HCT116 (cell line): Measurements from ENCODE around the gene SNX9. TPM values are rescaled to one million over a fixed set of nuclear protein-coding genes. Genes with fewer than 3 reads are reported as not detected.
"Not testable (repeated sequence)": the region's sequence is repeated elsewhere in the genome, so short reads cannot be mapped to it uniquely, and the experiment has no call there.

Experiments
- ATAC-seq: fragments of 200-7000 bp; cut with Tn5 transposase; 2 replicates; pipeline ENCODE4 v1.9.1; 2020; ENCODE audit warnings: mild to moderate bottlenecking, moderate library complexity
- BruUV-seq: library from RNA; stranded (reverse); fragments of 400-500 nt; replicated peaks from 2 replicates; lab custom pipeline; 2021; lab: Mats Ljungman, UMichigan
- CTCF ChIA-PET: fragments of 300-600 bp; sonication (Branson Sonifier 250); formaldehyde crosslinking; loops from one replicate; lab custom pipeline; 2021; ENCODE audit warnings: antibody characterized with exemption; lab: Charles Lee
- POLR2A ChIA-PET: fragments of 300-600, 350-600 bp; sonication (Branson Sonifier 250); formaldehyde crosslinking; loops from one replicate; lab custom pipeline; 2021; ENCODE audit warnings: antibody characterized with exemption; lab: Charles Lee
- RAD21 ChIA-PET, 2 experiments: fragments of 300-600 bp; sonication (Branson Sonifier 250); formaldehyde crosslinking; loops; one replicate each; lab custom pipeline; 2023; ENCODE audit warnings: low total read pairs in 2 of 2; ENCODE audit not compliant: uncharacterized antibody in 2 of 2, unreplicated experiment in 2 of 2, low non-redundant PET in 1 of 2; lab: Charles Lee
- DNase-seq: peaks from one replicate; pipeline ENCODE4 v3.0.0-alpha.2; 2010; ENCODE audit warnings: low read depth, low spot score
- H2AFZ ChIP-seq: fragments of 200-600 bp; shearing (Covaris generic), sonication (generic); 2 replicates; pipeline ENCODE4 v1.6.1; 2017; ENCODE audit warnings: low read depth, mixed run types, mixed read lengths, antibody characterized with exemption, low read length; ENCODE audit not compliant: poor library complexity, severe bottlenecking
- H3K27ac ChIP-seq: 2 replicates; pipeline ENCODE4 v1.5.1; 2012; ENCODE audit warnings: low read depth, low read length
- H3K27me3 ChIP-seq: fragments of 200-600 bp; sonication (generic); 2 replicates; pipeline ENCODE4 v1.6.1; 2016; ENCODE audit warnings: mixed run types, low read length, mixed read lengths; ENCODE audit not compliant: insufficient read depth
- H3K36me3 ChIP-seq, 2 experiments: fragments of 200-500 bp in 1 of 2; fragments of 200-600 bp in 1 of 2; sonication (Bioruptor generic) in 1 of 2; sonication (generic) in 1 of 2; 2 replicates each; pipeline versions ENCODE4 v1.5.1 to v1.6.1; 2014 to 2016; ENCODE audit warnings: low read length in 2 of 2, inconsistent platforms in 1 of 2, mixed read lengths in 1 of 2, mixed run types in 1 of 2; ENCODE audit not compliant: insufficient read depth in 2 of 2, control insufficient read depth in 1 of 2
- H3K4me1 ChIP-seq, 2 experiments: fragments of 200-600 bp in 1 of 2; sonication (generic) in 1 of 2; 2 replicates each; pipeline versions ENCODE4 v1.5.1 to v1.6.1; 2012 to 2017; ENCODE audit warnings: low read length in 2 of 2, inconsistent platforms in 1 of 2, mild to moderate bottlenecking in 1 of 2, mixed read lengths in 1 of 2, mixed run types in 1 of 2, moderate library complexity in 1 of 2; ENCODE audit not compliant: insufficient read depth in 2 of 2, control insufficient read depth in 1 of 2
- H3K4me2 ChIP-seq: fragments of 200-600 bp; sonication (generic); 2 replicates; pipeline ENCODE4 v1.6.1; 2017; ENCODE audit warnings: mixed run types, low read length, mixed read lengths
- H3K4me3 ChIP-seq, 2 experiments: fragments of 200-600 bp in 1 of 2; sonication (generic) in 1 of 2; replicated peaks in 1 of 2; 2 replicates each; pipeline ENCODE4 v1.5.1; 2011 to 2016; ENCODE audit warnings: low read length in 2 of 2, control low read depth in 1 of 2, low read depth in 1 of 2, mild to moderate bottlenecking in 1 of 2, mixed read lengths in 1 of 2, mixed run types in 1 of 2
- H3K79me2 ChIP-seq: fragments of 200-600 bp; sonication (generic); 2 replicates; pipeline ENCODE4 v1.6.1; 2017; ENCODE audit warnings: mild to moderate bottlenecking, mixed run types, low read length, moderate library complexity, mixed read lengths; ENCODE audit not compliant: insufficient read depth
- H3K9ac ChIP-seq: fragments of 200-600 bp; sonication (generic); 2 replicates; pipeline ENCODE4 v1.6.1; 2016; ENCODE audit warnings: low read length, mixed read lengths
- H3K9me2 ChIP-seq: fragments of 200-600 bp; sonication (generic), shearing (Covaris generic); 2 replicates; pipeline ENCODE4 v1.6.1; 2017; ENCODE audit warnings: mixed run types, mild to moderate bottlenecking, moderate library complexity; ENCODE audit not compliant: insufficient read depth
- H3K9me3 ChIP-seq, 2 experiments: fragments of 200-500 bp in 1 of 2; fragments of 200-600 bp in 1 of 2; sonication (Bioruptor generic) in 1 of 2; sonication (generic) in 1 of 2; 2 replicates each; pipeline ENCODE4 v1.6.1; 2014 to 2017; ENCODE audit warnings: low read length in 2 of 2, mixed read lengths in 2 of 2, inconsistent platforms in 1 of 2, low read depth in 1 of 2, mild to moderate bottlenecking in 1 of 2, mixed run types in 1 of 2, moderate library complexity in 1 of 2; ENCODE audit not compliant: control insufficient read depth in 1 of 2, insufficient read depth in 1 of 2
- H4K20me1 ChIP-seq: fragments of 200-600 bp; sonication (generic), shearing (Covaris generic); 2 replicates; pipeline ENCODE4 v1.6.1; 2017; ENCODE audit warnings: mixed run types, mild to moderate bottlenecking, moderate library complexity; ENCODE audit not compliant: insufficient read depth
- EGR1 ChIP-seq: IDR thresholded peaks from 2 replicates; pipeline ENCODE4 v1.6.1; 2012; ENCODE audit warnings: low read depth
- EZH2phosphoT487 ChIP-seq: fragments of 200-600 bp; IDR thresholded peaks from 2 replicates; pipeline ENCODE4 v1.6.1; 2018; ENCODE audit warnings: antibody characterized with exemption, borderline replicate concordance
- FOSL1 ChIP-seq: IDR thresholded peaks from 2 replicates; pipeline ENCODE4 v1.6.1; 2012; ENCODE audit warnings: low read depth
- JUND ChIP-seq: IDR thresholded peaks from 2 replicates; pipeline ENCODE4 v1.6.1; 2012
- POLR2A ChIP-seq: IDR thresholded peaks from 2 replicates; pipeline ENCODE4 v1.7.0; 2011; ENCODE audit warnings: borderline replicate concordance; ENCODE audit not compliant: insufficient read depth, insufficient read length; ENCODE audit errors: extremely low read depth
- POLR2AphosphoS5 ChIP-seq: IDR thresholded peaks from 2 replicates; pipeline ENCODE4 v1.6.1; 2011; ENCODE audit warnings: mild to moderate bottlenecking, low read depth, low read length, moderate library complexity
- RAD21 ChIP-seq: IDR thresholded peaks from 2 replicates; pipeline ENCODE4 v1.6.1; 2012; ENCODE audit warnings: low read depth, mild to moderate bottlenecking
- SIN3A ChIP-seq: IDR thresholded peaks from 2 replicates; pipeline ENCODE4 v1.6.1; 2012; ENCODE audit warnings: low read depth
- SP1 ChIP-seq: IDR thresholded peaks from 2 replicates; pipeline ENCODE4 v1.6.1; 2012; ENCODE audit warnings: low read depth
- TCF7L2 ChIP-seq: IDR thresholded peaks from 2 replicates; pipeline ENCODE4 v1.7.0; 2011; ENCODE audit warnings: borderline replicate concordance, inconsistent platforms; ENCODE audit not compliant: insufficient read depth, insufficient read length; ENCODE audit errors: extremely low read depth
- ZFX ChIP-seq: fragments of 450-650 bp; IDR thresholded peaks from 2 replicates; pipeline ENCODE4 v1.6.1; 2017
- intact Hi-C: fragments of 100-400 bp; cut with micrococcal nuclease; formaldehyde crosslinking; loops from 2 replicates; pipeline ENCODE4 v1.10.0; 2022
- total RNA-seq: library from RNA; stranded (reverse); gene quantifications from one replicate; pipeline ENCODE4 v1.2.1, GENCODE V29; 2021; ENCODE audit not compliant: unreplicated experiment

The SNX9 gene
- total RNA-seq, 1 experiment from 2014 or later = 42.5 TPM

DNA sequence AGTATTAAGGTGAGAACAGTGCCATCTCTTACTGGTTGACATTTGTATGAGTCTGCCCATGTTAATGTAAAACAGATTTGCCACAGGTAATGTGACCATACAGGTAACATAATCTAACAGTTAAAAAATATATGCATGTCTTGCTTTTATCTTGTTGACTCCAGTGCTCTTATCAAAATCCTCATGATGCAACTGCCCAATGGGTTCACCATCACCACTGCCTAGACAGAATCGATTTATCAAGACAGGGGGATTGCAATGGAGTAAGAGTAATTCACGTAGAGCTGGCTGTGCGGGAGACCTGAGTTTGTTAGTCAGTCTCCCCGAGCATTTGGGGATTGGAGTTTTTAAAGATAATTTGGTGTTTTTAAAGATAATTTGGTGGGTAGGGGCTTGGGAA is 19.2 kb downstream of the SNX9 start:
- no peak overlapping the region for H3K9ac ChIP-seq
- peak overlapping the region; percentile 76; the same call in 1 of the 2 replicates for H3K4me2 ChIP-seq
- peaks cover 95% of the 10 kb centered on the region for H3K79me2 ChIP-seq
- H3K27ac ChIP-seq = no peak overlapping the region; the same call in 1 of the 2 replicates
- no peak for ATAC-seq
- RAD21 ChIA-PET = no interaction called here
- no peak overlapping the region for H2AFZ ChIP-seq
- CTCF ChIA-PET = no interaction called here
- H3K27me3 ChIP-seq = no peaks in the 10 kb centered on the region
- H3K9me2 ChIP-seq = no peaks in the 10 kb centered on the region
- no peak overlapping the region for H3K4me3 ChIP-seq
- no peaks in the 10 kb centered on the region for H4K20me1 ChIP-seq
- peaks cover 45 to 75% of the 10 kb centered on the region in 2 experiments for H3K4me1 ChIP-seq
- H3K9me3 ChIP-seq = no peaks in the 10 kb centered on the region
- POLR2A ChIA-PET = no interaction called here
- BruUV-seq = no TSS peak
- intact Hi-C loops = no loop called here
- no peaks in the 10 kb centered on the region for H3K36me3 ChIP-seq
- DNase-seq = no peak
- TF ChIP-seq POLR2A = no peak
- TF ChIP-seq JUND = no peak
- no peak for TF ChIP-seq POLR2AphosphoS5
- TF ChIP-seq EZH2phosphoT487 = no peak
- no peak for TF ChIP-seq ZFX
- TF ChIP-seq SIN3A = no peak
- no peak for TF ChIP-seq RAD21
- TF ChIP-seq TCF7L2 = no peak
- no peak for TF ChIP-seq SP1
- TF ChIP-seq EGR1 = no peak

- H3K27me3 ChIP-seq, H4K20me1 ChIP-seq, H3K9me2 ChIP-seq, ATAC-seq, H3K9me3 ChIP-seq, RAD21 ChIA-PET, H2AFZ ChIP-seq, intact Hi-C loops, H3K36me3 ChIP-seq, H3K27ac ChIP-seq, H3K4me3 ChIP-seq, BruUV-seq, DNase-seq, H3K9ac ChIP-seq, CTCF ChIA-PET: not testable (repeated sequence)
- POLR2A ChIA-PET = interaction anchor here (1.9 kb wide), 1 partner anchor 12 kb away, joined by 5 read pairs; no protein-coding TSS in a partner anchor
- Histone ChIP-seq H3K4me2 (0 out of 2 replicates have a peak overlapping the region, but pooled peaks have one; percentile 29), H3K4me1 (peaks cover 39 to 74% of the 10 kb centered on the region in 2 experiments), H3K79me2 (peaks cover 97% of the 10 kb centered on the region)
- TF ChIP-seq FOSL1 (peak; percentile 32; the same call in 1 of the 2 replicates), JUND (0 out of 2 replicates have a peak, but pooled peaks have one; percentile 21)
Measured at GRCh38 chr6:157844196-157844595, 21.1 kb downstream of the SNX9 start.
